ENCODE measurements around the gene SLC38A1.

The SLC38A1 gene

DNA sequence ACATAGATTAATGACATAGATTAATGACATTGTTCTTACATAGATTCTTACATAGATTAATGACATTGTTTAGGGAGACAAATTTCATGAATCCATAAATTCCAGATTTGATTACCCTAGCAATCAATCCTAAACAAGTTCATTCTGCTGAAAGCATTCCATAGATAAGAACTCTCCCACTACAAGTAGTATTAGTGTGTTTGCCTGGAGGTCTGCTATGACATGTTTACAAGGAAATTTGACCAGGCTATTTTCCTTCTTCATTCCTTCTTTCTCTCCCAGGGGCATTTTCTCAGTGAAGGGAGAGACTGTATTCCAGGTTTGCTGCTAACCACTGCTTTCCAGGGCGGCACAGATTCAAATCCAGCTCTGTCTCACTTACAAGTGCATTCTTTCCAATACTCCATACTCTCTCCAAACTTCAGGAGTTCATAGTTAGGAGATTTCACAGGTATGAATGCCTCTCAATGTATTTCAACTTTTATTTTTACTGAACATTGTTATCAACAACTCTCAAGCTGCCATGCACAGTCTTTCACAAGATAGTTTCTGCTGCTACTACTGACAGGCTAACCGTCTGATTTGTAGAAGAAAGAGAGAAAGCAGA, 134.5 kb downstream of the SLC38A1 start:
- no peak for DNase-seq (ENCODE audit: low read depth in 2 of 2)

DNA sequence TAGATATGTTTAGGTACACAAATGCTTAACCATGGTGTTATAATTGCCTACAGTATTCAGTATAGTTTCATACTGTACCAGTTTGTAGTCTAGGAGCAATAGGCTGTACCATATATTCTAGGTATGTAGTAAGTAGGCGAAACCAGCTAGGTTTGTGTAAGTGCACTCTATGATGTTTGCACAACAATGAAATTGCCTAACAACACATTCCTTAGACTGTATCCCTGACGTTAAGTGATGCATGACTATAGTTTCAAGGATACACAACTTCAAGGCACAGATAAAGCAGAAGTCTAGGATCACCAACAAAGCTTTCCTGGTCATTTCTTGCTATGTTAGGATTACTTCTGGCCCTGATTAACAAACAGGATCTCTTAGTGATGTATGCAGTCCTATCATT, 135.1 kb downstream of the SLC38A1 start:
- no peak for DNase-seq (ENCODE audit: low read depth in 2 of 2)

Measured in stimulated activated CD4-positive, alpha-beta T cell treated with anti-CD3 and anti-CD28 coated beads, Interleukin-12 subunit alpha, Interleukin-12 subunit beta, amount 100 ng/mL, for 24 hours (primary cell).